Stimulated activated CD4-positive, alpha-beta T cell treated with anti-CD3 and anti-CD28 coated beads, TNF-alpha, amount 100 ng/mL, for 1 hour (primary cell): Measurements from ENCODE around the gene THSD4.
"Not testable (repeated sequence)": the region's sequence is repeated elsewhere in the genome, so short reads cannot be mapped to it uniquely, and the experiment has no call there.

Source experiments
- DNase-seq, 3 donors: peaks; one replicate each; pipeline ENCODE4 v3.0.0-alpha.2; 2020; ENCODE audit warnings: low read depth in 3 of 3, low spot score in 1 of 3

THSD4 gene

DNA sequence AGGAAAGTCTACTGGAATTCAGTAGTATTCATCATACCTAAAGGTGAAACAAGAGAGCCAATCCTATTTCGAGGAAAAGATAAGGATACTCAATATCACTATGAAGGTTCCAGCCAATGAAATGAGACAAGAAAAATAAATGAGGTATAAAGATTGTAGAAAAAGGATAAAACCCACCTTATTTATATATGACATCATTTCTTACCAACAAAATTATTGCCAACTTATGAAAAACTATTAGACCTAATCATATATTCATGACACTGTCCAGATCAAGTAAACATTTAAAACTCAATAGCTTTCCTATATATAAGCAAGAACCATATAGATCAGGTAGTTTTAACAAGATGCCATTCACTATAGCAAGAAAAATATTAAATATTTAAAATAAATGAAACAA lies 584.7 kb downstream of the THSD4 start:
- DNase-seq = no peak

DNA sequence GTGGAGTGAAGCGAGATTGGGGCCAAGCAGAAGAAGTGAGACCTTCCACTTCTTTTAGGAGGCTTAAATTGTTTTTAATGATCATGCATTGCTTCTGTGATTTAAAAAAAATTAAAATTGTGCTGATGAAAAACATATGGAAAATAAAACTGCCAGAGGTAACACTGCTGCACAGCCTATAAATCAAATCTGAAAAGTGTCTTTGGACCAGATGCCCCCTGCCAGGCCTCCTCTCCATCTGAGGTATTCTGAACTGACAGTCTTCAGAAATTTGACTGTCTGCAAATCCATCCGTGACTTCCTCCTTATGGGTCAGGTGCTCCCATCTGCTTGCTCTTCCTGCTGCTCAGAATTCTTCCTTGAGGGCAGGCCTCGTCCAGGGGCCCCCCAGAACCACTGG lies 586.5 kb downstream of the THSD4 start:
- DNase-seq = no peak

DNA sequence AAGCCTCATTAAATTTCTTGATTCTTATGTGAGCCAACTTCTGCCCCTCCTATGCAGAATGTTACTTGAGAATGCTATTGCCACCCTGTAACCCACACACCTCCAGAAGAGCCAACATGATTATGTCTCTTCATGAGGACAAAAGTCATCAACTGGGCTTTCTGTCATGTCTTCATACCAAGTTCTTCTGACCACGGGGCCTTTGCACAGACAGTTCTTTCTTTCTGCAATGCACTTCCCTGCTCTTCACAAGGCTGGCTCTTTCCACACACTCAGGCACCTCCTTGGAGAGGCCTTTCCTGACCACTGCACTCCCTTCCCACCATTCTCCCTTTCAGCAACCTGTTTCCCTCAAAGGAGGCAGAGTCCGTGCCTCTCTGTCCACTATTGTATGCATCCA lies 587.2 kb downstream of the THSD4 start:
- no peak for DNase-seq

GRCh38 chr15:71705151-71705550 lies 589.9 kb downstream of the THSD4 start:
- DNase-seq = no peak

- no peak for DNase-seq
These were observed 591.4 kb downstream of the THSD4 start for GRCh38 chr15:71706461-71707229.

DNA sequence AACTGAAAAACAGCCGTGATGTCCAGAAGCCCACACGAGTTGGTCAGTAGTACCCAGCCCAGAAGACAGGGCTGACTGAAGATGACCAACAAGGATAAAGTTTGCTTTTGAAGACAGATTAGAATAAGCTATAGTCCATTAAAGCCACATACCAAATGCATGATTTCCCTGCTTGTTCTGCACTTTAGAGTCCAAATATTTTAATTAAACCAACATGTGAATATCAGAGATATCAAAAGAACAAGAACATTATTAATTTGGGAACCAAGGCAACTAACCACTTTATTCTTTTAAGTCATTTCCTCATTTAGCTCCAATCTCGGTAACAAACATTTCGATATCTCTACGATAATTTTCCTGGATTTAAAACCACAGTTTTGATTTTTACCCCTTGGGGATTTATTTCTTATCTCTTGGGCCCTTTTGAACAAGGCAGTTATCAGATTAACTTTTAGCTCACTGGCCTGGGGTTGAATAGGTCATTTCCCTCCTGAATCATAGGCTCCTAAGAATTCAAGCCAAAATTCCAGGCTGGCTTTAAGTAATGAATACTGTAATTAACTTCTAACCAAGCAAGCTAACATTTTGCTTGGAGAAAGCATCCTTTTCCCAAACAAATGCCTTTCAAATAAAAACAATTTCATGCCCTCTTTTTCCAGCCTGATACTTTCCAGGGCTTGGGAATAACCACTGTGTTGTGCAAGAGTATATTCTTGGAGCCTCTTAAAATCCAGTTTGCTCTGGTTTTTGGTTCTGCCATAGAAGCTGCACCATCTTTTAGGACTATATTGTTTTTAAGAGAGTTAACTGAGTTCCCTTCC lies 592.2 kb downstream of the THSD4 start:
- no peak for DNase-seq

- DNase-seq = no peak
These were observed 592.8 kb downstream of the THSD4 start for GRCh38 chr15:71708051-71708429.

GRCh38 chr15:71708741-71709140 lies 593.5 kb downstream of the THSD4 start:
- DNase-seq = no peak

- DNase-seq = no peak
These were observed 594.6 kb downstream of the THSD4 start for GRCh38 chr15:71709808-71710418.

DNA sequence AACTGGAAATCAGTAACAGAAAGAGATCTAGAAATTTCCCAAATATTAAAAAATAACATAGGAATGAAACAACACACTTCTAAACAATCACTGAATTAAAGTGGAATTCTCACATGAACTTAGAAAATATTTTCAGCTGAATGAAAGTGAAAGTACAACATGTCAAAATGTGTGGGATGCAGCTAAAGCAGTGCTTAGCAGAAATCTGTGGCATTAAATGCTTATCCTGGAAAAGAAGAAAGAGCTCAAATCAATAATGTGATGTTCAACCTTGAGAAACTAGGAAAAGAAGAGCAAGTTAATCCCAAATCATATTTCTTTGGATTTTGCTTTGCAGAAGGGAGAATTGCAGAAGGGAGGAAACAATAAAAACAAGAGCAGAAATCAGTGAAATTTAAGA lies 596.9 kb downstream of the THSD4 start:
- DNase-seq = no peak

DNA sequence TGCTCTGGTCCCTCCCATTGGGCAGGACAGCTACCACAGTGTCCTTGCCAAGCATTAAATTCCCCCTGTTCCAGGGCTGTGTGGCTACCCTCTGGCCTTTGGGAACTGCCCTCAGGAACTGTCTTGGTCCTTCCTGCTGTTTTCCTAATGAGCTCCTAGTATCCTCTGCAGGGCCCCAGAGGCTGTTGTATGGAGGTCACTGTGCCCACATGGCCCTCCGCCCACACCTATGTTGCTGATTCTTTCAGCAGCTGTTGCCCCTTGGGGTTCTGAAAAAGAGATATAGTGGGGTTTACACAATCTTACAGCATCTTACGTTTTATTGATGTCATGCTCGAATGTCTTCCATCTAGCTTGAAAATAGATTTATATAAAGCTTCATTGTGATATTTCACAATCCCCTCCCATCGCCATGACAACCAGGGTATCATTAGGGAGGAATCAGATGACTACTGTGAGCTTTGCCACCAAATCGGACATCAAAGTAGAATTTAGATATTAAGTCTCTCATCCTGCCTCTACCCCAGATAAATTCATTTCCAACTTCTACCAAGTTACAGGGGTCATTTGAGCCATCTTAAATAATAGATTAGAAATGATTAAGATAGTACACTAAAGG lies 598.0 kb downstream of the THSD4 start:
- no peak for DNase-seq

GRCh38 chr15:71715914-71716313 lies 600.6 kb downstream of the THSD4 start:
- DNase-seq = no peak

GRCh38 chr15:71716990-71717389 lies 601.7 kb downstream of the THSD4 start:
- DNase-seq = no peak

- DNase-seq = no peak
These were observed 603.0 kb downstream of the THSD4 start for GRCh38 chr15:71718116-71718910.

DNA sequence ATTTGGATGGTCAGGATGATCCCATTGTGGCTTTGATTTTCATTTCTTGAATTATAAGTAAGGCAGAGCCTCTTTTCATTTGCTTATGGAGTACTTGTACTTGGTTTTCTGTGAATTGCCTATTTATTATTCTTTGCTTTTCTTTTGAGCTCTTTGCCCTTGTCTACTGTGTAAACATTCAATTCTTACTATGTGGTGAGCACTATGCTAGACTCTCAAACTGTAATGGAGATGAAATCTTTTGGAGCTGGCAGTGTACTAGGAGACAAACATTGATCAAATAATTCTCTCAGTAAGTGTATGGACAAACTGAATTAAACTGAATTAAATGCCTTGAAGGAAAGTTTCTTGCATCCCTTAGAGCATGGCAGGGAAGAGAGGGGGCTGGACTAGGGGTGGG lies 608.1 kb downstream of the THSD4 start:
- DNase-seq = no peak

GRCh38 chr15:71725207-71725955 lies 610.1 kb downstream of the THSD4 start:
- DNase-seq = not testable (repeated sequence)

- DNase-seq = no peak
These were observed 613.6 kb downstream of the THSD4 start for GRCh38 chr15:71728881-71729280.

- no peak for DNase-seq
These were observed 614.0 kb downstream of the THSD4 start for GRCh38 chr15:71729319-71729718.

- DNase-seq = no peak
These were observed 615.2 kb downstream of the THSD4 start for GRCh38 chr15:71730277-71731144.
